Neural cell (in vitro differentiated cells): ENCODE data around the gene PELI2.

Experiments
- CTCF ChIP-seq: fragments of 450-650 bp; IDR thresholded peaks from 2 replicates; pipeline ENCODE4 v1.5.1; 2014; ENCODE audit warnings: antibody characterized with exemption, mild to moderate bottlenecking, moderate library complexity; ENCODE audit not compliant: poor library complexity, severe bottlenecking
- EP300 ChIP-seq: fragments of 450-650 bp; conservative IDR thresholded peaks from 2 replicates; pipeline ENCODE4 v1.6.1; 2014; ENCODE audit warnings: antibody characterized with exemption, mild to moderate bottlenecking, moderate library complexity; ENCODE audit not compliant: poor library complexity, severe bottlenecking
- EZH2 ChIP-seq: fragments of 200-600, 300-800 bp; shearing (Covaris generic), sonication (generic); IDR thresholded peaks from 2 replicates; pipeline ENCODE4 v1.6.1; 2014; ENCODE audit warnings: antibody characterized with exemption, low read length, borderline replicate concordance, mild to moderate bottlenecking; ENCODE audit not compliant: insufficient read depth, poor library complexity, severe bottlenecking
- POLR2AphosphoS5 ChIP-seq: IDR thresholded peaks from 2 replicates; pipeline ENCODE4 v1.6.1; 2012

- no peak for TF ChIP-seq CTCF
- TF ChIP-seq EZH2 = no peak
- peak; percentile 83 for TF ChIP-seq EP300
- TF ChIP-seq POLR2AphosphoS5 = peak; percentile 63
Observed at GRCh38 chr14:56087671-56088471, 30.3 kb upstream of the PELI2 start.
